Lung (tissue), 12 donors: Measurements from ENCODE around the gene KIAA0930. TPM values are rescaled to one million over a fixed set of nuclear protein-coding genes. Genes with fewer than 3 reads are reported as not detected.
A peak's percentile ranks its signal among the peaks of the same experiment; 100 is the strongest.

ENCODE experiments used
- ATAC-seq: fragments of 200-7000 bp; cut with Tn5 transposase; one replicate; pipeline ENCODE4 v1.9.1; 2020; ENCODE audit warnings: moderate number of reproducible peaks; ENCODE audit not compliant: insufficient read depth, low FRiP score
- DNase-seq, 3 donors: peaks; one replicate each; pipeline ENCODE4 v3.0.0-alpha.2; 2013 to 2017
- H3K27ac ChIP-seq, 2 donors: one replicate each; pipeline ENCODE4 v1.5.1; 2013; ENCODE audit warnings: mild to moderate bottlenecking in 2 of 2, moderate library complexity in 2 of 2, control low read depth in 1 of 2, inconsistent platforms in 1 of 2, low read depth in 1 of 2, low read length in 1 of 2
- H3K27me3 ChIP-seq, 3 donors: one replicate each; pipeline ENCODE4 v1.5.1; 2013; ENCODE audit warnings: low read length in 2 of 3; ENCODE audit not compliant: control insufficient read depth in 3 of 3, insufficient read depth in 3 of 3
- H3K36me3 ChIP-seq, 4 donors: one replicate each; pipeline ENCODE4 v1.5.1; 2013; ENCODE audit warnings: low read length in 4 of 4, mild to moderate bottlenecking in 1 of 4, moderate library complexity in 1 of 4; ENCODE audit not compliant: control insufficient read depth in 4 of 4, insufficient read depth in 4 of 4
- H3K4me1 ChIP-seq, 5 donors: one replicate each; pipeline ENCODE4 v1.5.1; 2013; ENCODE audit warnings: low read length in 5 of 5, mild to moderate bottlenecking in 2 of 5, moderate library complexity in 1 of 5; ENCODE audit not compliant: control insufficient read depth in 5 of 5, insufficient read depth in 5 of 5
- H3K4me3 ChIP-seq: one replicate; pipeline ENCODE4 v1.5.1; 2013; ENCODE audit warnings: mild to moderate bottlenecking, control low read depth, moderate library complexity
- H3K9ac ChIP-seq, 2 donors: one replicate each; pipeline ENCODE4 v1.5.1; 2013; ENCODE audit warnings: low read length in 2 of 2, control low read depth in 1 of 2; ENCODE audit not compliant: insufficient read depth in 1 of 2
- H3K9me3 ChIP-seq, 4 donors: one replicate each; pipeline ENCODE4 v1.5.1; 2013; ENCODE audit warnings: low read length in 3 of 4, mild to moderate bottlenecking in 1 of 4, moderate library complexity in 1 of 4; ENCODE audit not compliant: control insufficient read depth in 4 of 4, insufficient read depth in 3 of 4
- WGBS, 2 donors: extraction: QIAGEN DNeasy Blood & Tissue Kit; methylation state at CpG; one replicate each; pipeline ENCODE4 v1.1.7; 2013; 5-methylcytosine and 5-hydroxymethylcytosine counted together
- polyA plus RNA-seq, 2 donors: library from polyadenylated mRNA; stranded (reverse); fragments of 200-250 nt; gene quantifications; one replicate each; pipeline ENCODE4 v1.2.1, GENCODE V29; 2013
- total RNA-seq, 2 donors: library from RNA; depleted of rRNA in 1 of 2; stranded (reverse); fragments of >200 nt in 1 of 2; gene quantifications; one replicate each; pipeline ENCODE4 v1.2.1, GENCODE V29; 2014 to 2021
- TF ChIP-seq, protein P1 (sequence below): IDR thresholded peaks from 2 replicates; pipeline ENCODE4 v1.5.1; 2012; ENCODE audit warnings: mild to moderate bottlenecking; ENCODE audit errors: control extremely low read depth, extremely low read depth
- donor health status: control.
- donor health status: control.
- donor health status: Bipolar disorder and iron deficiency.
- donor health status: healthy.
- donor health status: DM: yes; HTN: yes; CAD: no.

Gene KIAA0930
- total and polyA plus RNA-seq, 4 donors: 25.9 to 67.3 (median 57.3) TPM

DNA sequence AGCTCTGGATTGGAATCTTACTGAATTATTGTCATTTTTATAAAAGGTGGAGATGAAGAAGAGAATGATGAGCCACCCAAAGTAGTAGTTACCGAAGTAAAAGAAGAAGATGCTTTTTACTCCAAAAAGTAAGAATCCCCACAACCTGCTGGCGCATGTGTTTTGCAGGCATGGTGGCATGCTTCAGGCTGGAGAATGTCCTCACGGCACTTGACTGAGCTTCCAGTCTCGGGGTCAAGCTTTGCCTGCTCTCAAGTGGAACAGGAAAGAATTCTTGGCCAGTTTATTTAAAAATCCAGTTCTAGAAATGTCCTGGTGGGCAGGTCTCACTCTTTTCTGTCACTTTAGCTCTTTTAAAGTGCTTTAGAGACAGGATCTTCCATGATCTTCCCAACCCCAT, 59.5 kb downstream of the KIAA0930 start:
- TF ChIP-seq, protein P1, sequence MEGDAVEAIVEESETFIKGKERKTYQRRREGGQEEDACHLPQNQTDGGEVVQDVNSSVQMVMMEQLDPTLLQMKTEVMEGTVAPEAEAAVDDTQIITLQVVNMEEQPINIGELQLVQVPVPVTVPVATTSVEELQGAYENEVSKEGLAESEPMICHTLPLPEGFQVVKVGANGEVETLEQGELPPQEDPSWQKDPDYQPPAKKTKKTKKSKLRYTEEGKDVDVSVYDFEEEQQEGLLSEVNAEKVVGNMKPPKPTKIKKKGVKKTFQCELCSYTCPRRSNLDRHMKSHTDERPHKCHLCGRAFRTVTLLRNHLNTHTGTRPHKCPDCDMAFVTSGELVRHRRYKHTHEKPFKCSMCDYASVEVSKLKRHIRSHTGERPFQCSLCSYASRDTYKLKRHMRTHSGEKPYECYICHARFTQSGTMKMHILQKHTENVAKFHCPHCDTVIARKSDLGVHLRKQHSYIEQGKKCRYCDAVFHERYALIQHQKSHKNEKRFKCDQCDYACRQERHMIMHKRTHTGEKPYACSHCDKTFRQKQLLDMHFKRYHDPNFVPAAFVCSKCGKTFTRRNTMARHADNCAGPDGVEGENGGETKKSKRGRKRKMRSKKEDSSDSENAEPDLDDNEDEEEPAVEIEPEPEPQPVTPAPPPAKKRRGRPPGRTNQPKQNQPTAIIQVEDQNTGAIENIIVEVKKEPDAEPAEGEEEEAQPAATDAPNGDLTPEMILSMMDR: no peak
- DNase-seq: no peak
- peaks cover 0 to 1% (median 0%) of the 10 kb centered on the region in 5 donors for H3K4me1 ChIP-seq
- no peaks in the 10 kb centered on the region for H3K27me3 ChIP-seq
- no peak overlapping the region for H3K9ac ChIP-seq
- peaks cover 24 to 54% (median 33%) of the 10 kb centered on the region in 4 donors for H3K36me3 ChIP-seq
- 89 to 97% methylated on average over 4 of the region's 4 CpGs for WGBS, 2 donors
- no peak overlapping the region for H3K27ac ChIP-seq
- H3K4me3 ChIP-seq: no peak overlapping the region
- no peaks in the 10 kb centered on the region for H3K9me3 ChIP-seq
- ATAC-seq: no peak

DNA sequence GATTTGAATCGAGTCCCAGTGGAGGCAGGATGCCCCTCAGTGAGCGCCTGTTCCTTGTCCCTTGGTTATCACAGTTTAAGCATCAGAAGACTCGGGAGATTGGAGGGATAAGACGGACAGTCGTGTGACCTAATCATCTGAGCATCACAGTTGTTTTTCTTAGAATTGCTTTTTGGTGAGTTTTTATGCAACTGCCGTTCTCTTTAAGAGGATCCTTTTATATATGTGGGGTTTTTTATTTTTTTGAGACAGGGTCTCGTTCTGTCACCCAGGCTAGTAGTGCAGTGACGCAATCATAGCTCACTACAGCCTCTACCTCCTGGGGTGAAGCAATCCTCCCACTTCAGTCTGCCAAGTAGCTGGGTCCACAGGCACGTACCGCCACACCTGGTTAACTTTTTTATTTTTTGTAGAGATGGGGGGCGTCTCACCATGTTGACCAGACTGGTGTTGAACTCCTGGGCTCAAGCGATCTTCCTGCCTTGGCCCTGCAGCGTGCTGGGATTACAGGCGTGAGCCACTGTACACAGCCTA, 60.5 kb downstream of the KIAA0930 start:
- H3K36me3 ChIP-seq: peaks cover 22 to 55% (median 27%) of the 10 kb centered on the region in 4 donors
- 68 to 71% methylated on average over 14 of the region's 14 CpGs for WGBS, 2 donors
- TF ChIP-seq, protein P1: no peak
- peak in 1 of 3 donors; percentile 20 for DNase-seq
- ATAC-seq: no peak
- no peak overlapping the region for H3K27ac ChIP-seq
- no peak overlapping the region for H3K9ac ChIP-seq
- no peaks in the 10 kb centered on the region for H3K27me3 ChIP-seq
- H3K4me1 ChIP-seq: peaks cover 0 to 2% (median 0%) of the 10 kb centered on the region in 5 donors
- H3K9me3 ChIP-seq: no peaks in the 10 kb centered on the region
- H3K4me3 ChIP-seq: no peak overlapping the region

DNA sequence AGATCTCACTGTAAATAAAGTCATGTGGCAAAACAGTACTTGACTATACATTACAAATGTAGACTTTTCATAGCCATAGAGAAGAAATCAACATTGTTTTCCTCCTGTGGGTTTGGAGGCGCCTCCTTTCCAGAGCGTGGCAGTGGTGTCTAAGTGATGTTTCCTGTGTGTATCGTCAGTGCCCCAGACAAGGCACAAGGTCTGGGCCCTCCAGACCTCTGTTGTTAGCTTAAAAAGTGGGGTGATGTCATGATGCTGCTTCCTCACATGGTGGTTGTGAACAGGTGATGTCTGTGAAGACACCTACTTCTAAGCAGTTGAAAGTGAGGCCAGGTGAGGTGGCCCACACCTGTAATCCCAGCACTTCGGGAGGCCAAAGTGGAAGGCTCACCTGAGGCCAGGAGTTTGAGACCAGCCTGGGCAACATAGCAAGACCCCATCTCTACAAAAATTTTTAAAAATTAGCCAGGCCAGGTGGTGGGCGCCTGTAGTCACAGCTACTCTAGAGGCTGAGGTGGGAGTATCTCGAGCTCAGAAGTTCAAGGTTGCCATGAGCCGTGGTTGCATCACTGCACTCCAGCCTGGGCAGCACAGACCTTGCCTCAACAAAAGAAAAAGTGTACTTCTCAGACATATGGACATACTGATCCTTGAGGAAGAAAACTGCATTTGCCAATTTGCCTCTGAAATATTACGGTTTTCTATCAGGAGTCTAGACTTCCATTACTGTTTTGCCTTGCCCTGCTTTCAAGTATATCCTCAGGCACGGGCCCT, 61.2 kb downstream of the KIAA0930 start:
- Histone ChIP-seq H3K9ac (no peak overlapping the region), H3K27ac (no peak overlapping the region), H3K4me3 (no peak overlapping the region), H3K4me1 (peaks cover 0 to 2% (median 0%) of the 10 kb centered on the region in 5 donors), H3K36me3 (peaks cover 22 to 55% (median 25%) of the 10 kb centered on the region in 4 donors), H3K9me3 (no peaks in the 10 kb centered on the region), H3K27me3 (no peaks in the 10 kb centered on the region)
- ATAC-seq (no peak), DNase-seq (no peak)
- 77 to 85% methylated on average over 9 of the region's 9 CpGs for WGBS, 2 donors
- TF ChIP-seq, protein P1: no peak
